Hepatocyte (in vitro differentiated cells): ENCODE data around the gene BCAR1. TPM values are rescaled to one million over a fixed set of nuclear protein-coding genes. Genes with fewer than 3 reads are reported as not detected.

Experiments used
- DNase-seq: peaks from one replicate; pipeline ENCODE4 v3.0.0-alpha.2; 2016; ENCODE audit warnings: low spot score
- H2AFZ ChIP-seq: fragments of 200-600 bp; sonication (generic); 2 replicates; pipeline ENCODE4 v1.6.0; 2016; ENCODE audit warnings: antibody characterized with exemption, mild to moderate bottlenecking
- H3K27ac ChIP-seq: fragments of 200-600 bp; sonication (generic); 2 replicates; pipeline ENCODE4 v1.5.1; 2016; ENCODE audit warnings: mild to moderate bottlenecking
- H3K27me3 ChIP-seq: fragments of 200-600 bp; sonication (generic); 2 replicates; pipeline ENCODE4 v1.6.1; 2016
- H3K36me3 ChIP-seq: fragments of 200-600 bp; sonication (generic); replicated peaks from 2 replicates; pipeline ENCODE4 v1.5.1; 2016; ENCODE audit warnings: low read depth; ENCODE audit not compliant: insufficient read depth
- H3K4me1 ChIP-seq: fragments of 200-600 bp; sonication (generic); 2 replicates; pipeline ENCODE4 v1.5.1; 2016; ENCODE audit warnings: mild to moderate bottlenecking, moderate library complexity; ENCODE audit not compliant: insufficient read depth
- H3K4me2 ChIP-seq: fragments of 200-600 bp; sonication (generic); 2 replicates; pipeline ENCODE4 v1.6.0; 2016
- H3K4me3 ChIP-seq: fragments of 200-600 bp; sonication (generic); 2 replicates; pipeline ENCODE4 v1.5.1; 2016; ENCODE audit warnings: mild to moderate bottlenecking
- H3K79me2 ChIP-seq: fragments of 200-600 bp; sonication (generic); 2 replicates; pipeline ENCODE4 v1.6.0; 2017; ENCODE audit warnings: mild to moderate bottlenecking
- H3K9me2 ChIP-seq: fragments of 200-600 bp; sonication (generic); replicated peaks from 2 replicates; pipeline ENCODE4 v1.6.0; 2017; ENCODE audit warnings: mild to moderate bottlenecking; ENCODE audit not compliant: insufficient read depth
- H3K9me3 ChIP-seq: fragments of 200-600 bp; sonication (generic); 2 replicates; pipeline ENCODE4 v1.5.1; 2016; ENCODE audit warnings: low read depth, mild to moderate bottlenecking
- H4K20me1 ChIP-seq: fragments of 200-600 bp; sonication (generic); 2 replicates; pipeline ENCODE4 v1.6.0; 2016; ENCODE audit warnings: mild to moderate bottlenecking; ENCODE audit not compliant: insufficient read depth, poor library complexity, severe bottlenecking
- EZH2 ChIP-seq: fragments of 200-600 bp; sonication (generic); IDR thresholded peaks from 2 replicates; pipeline ENCODE4 v1.6.1; 2016; ENCODE audit warnings: antibody characterized with exemption, mild to moderate bottlenecking, borderline replicate concordance
- EZH2phosphoT487 ChIP-seq: fragments of 200-600 bp; sonication (generic); IDR thresholded peaks from one replicate; pipeline ENCODE4 v1.6.1; 2018; ENCODE audit warnings: antibody characterized with exemption, mild to moderate bottlenecking, low read depth, moderate library complexity; ENCODE audit not compliant: unreplicated experiment, severe bottlenecking
- WGBS: methylation state at CpG from one replicate; pipeline ENCODE4 v1.1.6; 2016; ENCODE audit warnings: low lambda C conversion rate; ENCODE audit errors: missing lambda C conversion rate; 5-methylcytosine and 5-hydroxymethylcytosine counted together
- polyA plus RNA-seq: library from polyadenylated mRNA; unstranded; fragments of >200 nt; fragmentation: Nextera tagmentation; extraction: Ambion mirVana; gene quantifications from 2 replicates; pipeline ENCODE4 v1.2.1, GENCODE V29; 2016
- total RNA-seq: library from RNA; depleted of rRNA; stranded (reverse); fragments of >200 nt; gene quantifications from 2 replicates; pipeline ENCODE4 v1.2.3, GENCODE V29; 2014
- TF ChIP-seq, protein P1 (sequence below): fragments of 200-600 bp; sonication (generic); IDR thresholded peaks from 2 replicates; pipeline ENCODE4 v1.5.1; 2016; ENCODE audit warnings: antibody characterized with exemption, mild to moderate bottlenecking; ENCODE audit not compliant: poor library complexity

BCAR1 gene
- total and polyA plus RNA-seq, 2 experiments from 2014 or later = 77.3 to 112 TPM

DNA sequence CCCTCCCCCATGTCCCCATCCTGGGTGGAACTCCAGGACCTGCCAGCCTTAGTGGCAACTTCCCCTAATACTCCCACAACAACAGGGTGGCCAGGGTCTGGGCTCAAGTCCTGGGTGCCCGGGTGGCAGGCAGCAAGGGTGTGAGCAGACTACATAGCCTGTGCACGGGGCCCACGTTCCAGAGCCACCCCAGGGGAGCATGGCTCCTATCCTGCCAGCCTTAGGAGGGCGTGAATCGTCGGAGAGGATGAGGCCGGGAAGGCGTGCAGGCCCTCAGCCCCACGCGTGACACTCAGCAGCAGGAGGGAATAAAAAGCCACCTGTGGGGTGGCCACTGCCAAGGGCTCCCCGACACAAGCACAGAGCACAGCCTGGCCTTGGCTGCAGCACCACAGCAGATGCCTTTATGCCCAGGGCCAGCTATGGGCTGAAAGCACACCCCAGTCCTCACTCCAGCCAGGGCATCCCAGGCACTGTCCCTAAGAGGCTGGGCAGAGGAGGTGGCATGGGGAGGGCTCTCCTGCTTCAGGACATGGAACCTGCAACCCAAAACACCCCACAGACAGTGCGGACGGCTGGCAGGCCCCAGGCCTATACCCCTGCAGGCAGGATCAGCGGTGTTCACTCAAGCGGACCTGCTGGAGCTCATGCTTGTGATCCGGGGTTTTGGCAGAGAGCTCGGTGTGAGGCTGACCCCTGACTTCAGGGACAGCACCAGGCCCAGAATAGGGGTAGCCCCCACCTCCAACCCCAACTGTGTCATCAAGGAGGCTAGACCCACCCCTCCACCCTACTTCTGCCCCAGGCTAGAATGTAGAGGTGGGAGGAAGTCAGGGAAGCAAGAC is 2.7 kb downstream of the BCAR1 start:
- Histone ChIP-seq H3K9me3 (no peaks in the 10 kb centered on the region), H3K9me2 (no peaks in the 10 kb centered on the region), H3K4me3 (no peak overlapping the region), H3K79me2 (peaks cover 82% of the 10 kb centered on the region), H2AFZ (no peak overlapping the region), H3K4me2 (peak overlapping the region; percentile 99), H3K27me3 (no peaks in the 10 kb centered on the region), H3K36me3 (no peaks in the 10 kb centered on the region), H4K20me1 (peaks cover 62% of the 10 kb centered on the region), H3K4me1 (peaks cover 86% of the 10 kb centered on the region), H3K27ac (peak overlapping the region; percentile 96)
- WGBS = 88% methylated on average over 17 of the region's 17 CpGs
- no peak for DNase-seq
- TF ChIP-seq EZH2 = no peak
- TF ChIP-seq, protein P1, sequence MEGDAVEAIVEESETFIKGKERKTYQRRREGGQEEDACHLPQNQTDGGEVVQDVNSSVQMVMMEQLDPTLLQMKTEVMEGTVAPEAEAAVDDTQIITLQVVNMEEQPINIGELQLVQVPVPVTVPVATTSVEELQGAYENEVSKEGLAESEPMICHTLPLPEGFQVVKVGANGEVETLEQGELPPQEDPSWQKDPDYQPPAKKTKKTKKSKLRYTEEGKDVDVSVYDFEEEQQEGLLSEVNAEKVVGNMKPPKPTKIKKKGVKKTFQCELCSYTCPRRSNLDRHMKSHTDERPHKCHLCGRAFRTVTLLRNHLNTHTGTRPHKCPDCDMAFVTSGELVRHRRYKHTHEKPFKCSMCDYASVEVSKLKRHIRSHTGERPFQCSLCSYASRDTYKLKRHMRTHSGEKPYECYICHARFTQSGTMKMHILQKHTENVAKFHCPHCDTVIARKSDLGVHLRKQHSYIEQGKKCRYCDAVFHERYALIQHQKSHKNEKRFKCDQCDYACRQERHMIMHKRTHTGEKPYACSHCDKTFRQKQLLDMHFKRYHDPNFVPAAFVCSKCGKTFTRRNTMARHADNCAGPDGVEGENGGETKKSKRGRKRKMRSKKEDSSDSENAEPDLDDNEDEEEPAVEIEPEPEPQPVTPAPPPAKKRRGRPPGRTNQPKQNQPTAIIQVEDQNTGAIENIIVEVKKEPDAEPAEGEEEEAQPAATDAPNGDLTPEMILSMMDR = no peak
- TF ChIP-seq EZH2phosphoT487 = no peak

- TF ChIP-seq EZH2phosphoT487 (no peak), EZH2 (no peak)
- TF ChIP-seq, protein P1 = no peak
These were observed 3.3 kb downstream of the BCAR1 start for GRCh38 chr16:75248142-75248535.

DNA sequence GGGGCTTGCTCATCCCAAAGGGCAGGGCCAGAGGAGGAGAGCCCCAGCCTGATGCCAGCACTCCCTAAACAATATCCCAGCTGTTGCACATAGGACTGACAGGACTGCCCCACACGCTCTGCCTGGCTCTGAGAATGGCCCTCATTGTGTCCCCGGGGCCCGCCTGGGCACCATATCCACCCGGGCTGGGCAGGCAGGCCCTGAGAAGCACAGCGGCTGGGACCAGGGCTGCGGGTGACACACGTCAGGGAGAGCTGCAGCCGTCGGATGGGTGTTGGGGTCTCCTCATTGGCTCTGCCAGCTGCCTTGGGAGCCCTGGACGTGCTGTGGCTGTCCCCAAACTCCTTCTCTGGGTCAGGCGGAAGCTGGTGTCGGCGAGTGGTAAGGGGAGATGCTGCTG is 4.2 kb downstream of the BCAR1 start:
- H3K79me2 ChIP-seq = peaks cover 82% of the 10 kb centered on the region
- no peaks in the 10 kb centered on the region for H3K27me3 ChIP-seq
- H3K4me2 ChIP-seq = peak overlapping the region; percentile 99
- H3K9me2 ChIP-seq = no peaks in the 10 kb centered on the region
- H4K20me1 ChIP-seq = peaks cover 49% of the 10 kb centered on the region
- 93% methylated on average over 13 of the region's 13 CpGs for WGBS
- no peaks in the 10 kb centered on the region for H3K9me3 ChIP-seq
- TF ChIP-seq EZH2 = no peak
- TF ChIP-seq EZH2phosphoT487 = no peak
- TF ChIP-seq, protein P1 = no peak
- H3K27ac ChIP-seq = peak overlapping the region; percentile 96
- peaks cover 77% of the 10 kb centered on the region for H3K4me1 ChIP-seq
- no peak overlapping the region for H3K4me3 ChIP-seq
- DNase-seq = no peak
- H2AFZ ChIP-seq = no peak overlapping the region
- H3K36me3 ChIP-seq = no peaks in the 10 kb centered on the region

More at GRCh38 chr16:75248142-75248535, 3.3 kb downstream of the BCAR1 start:
- H3K9me3 ChIP-seq = no peaks in the 10 kb centered on the region
- no peaks in the 10 kb centered on the region for H3K27me3 ChIP-seq
- peak overlapping the region; percentile 99 for H3K4me2 ChIP-seq
- peaks cover 82% of the 10 kb centered on the region for H3K79me2 ChIP-seq
- H3K4me1 ChIP-seq = peaks cover 86% of the 10 kb centered on the region
- WGBS = 89% methylated on average over 13 of the region's 13 CpGs
- H3K27ac ChIP-seq = peak overlapping the region; percentile 96
- DNase-seq = no peak
- H3K4me3 ChIP-seq = no peak overlapping the region
- H3K36me3 ChIP-seq = no peaks in the 10 kb centered on the region
- H3K9me2 ChIP-seq = no peaks in the 10 kb centered on the region
- H4K20me1 ChIP-seq = peaks cover 56% of the 10 kb centered on the region
- H2AFZ ChIP-seq = no peak overlapping the region
